K562 (cell line): ENCODE data around the gene WSCD2. TPM values are rescaled to one million over a fixed set of nuclear protein-coding genes. Genes with fewer than 3 reads are reported as not detected.

Source experiments
- ATAC-seq: fragments of 200-7000 bp; cut with Tn5 transposase; 3 replicates; pipeline ENCODE4 v1.9.1; 2020; ENCODE audit warnings: moderate library complexity
- BruUV-seq: library from RNA; stranded (reverse); fragments of 400-500 nt; replicated peaks from 2 replicates; lab custom pipeline; 2021; lab: Mats Ljungman, UMichigan
- CTCF ChIA-PET: fragments of 300-600 bp; formaldehyde crosslinking; extraction: SDS; loops from one replicate; lab custom pipeline; 2021; ENCODE audit warnings: low intra/inter-chr PET ratio; lab: Yijun Ruan, JAX
- POLR2A ChIA-PET: fragments of 300-600, 350-650 bp; sonication (Branson Sonifier 250); formaldehyde crosslinking; extraction: SDS; loops from one replicate; lab custom pipeline; 2021; ENCODE audit warnings: antibody characterized with exemption, inconsistent platforms; lab: Yijun Ruan, JAX
- DNase-seq, 4 experiments: peaks; one replicate each; pipeline versions ENCODE4 v3.0.0 to v3.0.0-alpha.2; 2011 to 2018; ENCODE audit warnings: low spot score in 3 of 4, mixed read lengths in 3 of 4; ENCODE audit errors: extremely low read depth in 1 of 4
- FAIRE-seq: peaks from 2 replicates; lab custom pipeline; 2011; peaks lifted over from hg19 to GRCh38; lab: Jason Lieb, UNC
- H2AFZ ChIP-seq: 2 replicates; pipeline ENCODE4 v1.6.0; 2011; ENCODE audit warnings: low read depth, low read length, control low read depth, inconsistent platforms
- H3K27ac ChIP-seq: fragments of 200-600 bp; 3 replicates; pipeline ENCODE4 v1.8.0; 2011; ENCODE audit warnings: low read depth, mild to moderate bottlenecking, control low read depth, inconsistent platforms, low read length, moderate library complexity, mixed read lengths; ENCODE audit errors: extremely low read depth
- H3K27me3 ChIP-seq, 2 experiments: fragments of 300-600 bp in 1 of 2; 2 replicates in 1 of 2; 3 replicates in 1 of 2; pipeline versions ENCODE4 v1.6.0 to v1.8.0; 2011; ENCODE audit warnings: inconsistent platforms in 2 of 2, low read length in 2 of 2, mild to moderate bottlenecking in 1 of 2, mixed read lengths in 1 of 2, moderate library complexity in 1 of 2; ENCODE audit not compliant: control insufficient read depth in 2 of 2, insufficient read depth in 2 of 2
- H3K36me3 ChIP-seq: fragments of 300-600 bp; 3 replicates; pipeline ENCODE4 v1.8.0; 2011; ENCODE audit warnings: mild to moderate bottlenecking, low read length, inconsistent platforms; ENCODE audit not compliant: control insufficient read depth, insufficient read depth
- H3K4me1 ChIP-seq, 2 experiments: fragments of 200-600 bp in 1 of 2; replicated peaks in 1 of 2; 2 replicates in 1 of 2; 3 replicates in 1 of 2; pipeline versions ENCODE4 v1.5.1 to v1.8.0; 2011; ENCODE audit warnings: inconsistent platforms in 2 of 2, low read length in 2 of 2, mild to moderate bottlenecking in 1 of 2, mixed read lengths in 1 of 2, moderate library complexity in 1 of 2; ENCODE audit not compliant: control insufficient read depth in 2 of 2, insufficient read depth in 2 of 2
- H3K4me2 ChIP-seq: 2 replicates; pipeline ENCODE4 v1.6.1; 2011; ENCODE audit warnings: low read length, control low read depth, inconsistent platforms, mixed read lengths; ENCODE audit not compliant: insufficient read depth
- H3K4me3 ChIP-seq: fragments of 200-600 bp; sonication (generic), shearing (Covaris generic); 2 replicates; pipeline ENCODE4 v1.5.1; 2016; ENCODE audit warnings: control low read depth, inconsistent platforms
- H3K79me2 ChIP-seq: fragments of 200-600 bp; 3 replicates; pipeline ENCODE4 v1.8.0; 2011; ENCODE audit warnings: low read length, inconsistent platforms; ENCODE audit not compliant: control insufficient read depth, insufficient read depth
- H3K9ac ChIP-seq, 2 experiments: 2 replicates each; pipeline versions ENCODE4 v1.6.0 to v1.6.1; 2011; ENCODE audit warnings: low read depth in 2 of 2, low read length in 2 of 2, control low read depth in 1 of 2, inconsistent platforms in 1 of 2, mild to moderate bottlenecking in 1 of 2, mixed read lengths in 1 of 2; ENCODE audit not compliant: insufficient read depth in 1 of 2
- H3K9me1 ChIP-seq: one replicate; pipeline ENCODE4 v1.6.0; 2011; ENCODE audit warnings: inconsistent platforms, mild to moderate bottlenecking, low read length, moderate library complexity; ENCODE audit not compliant: control insufficient read depth, insufficient read depth
- H3K9me3 ChIP-seq: replicated peaks from 2 replicates; pipeline ENCODE4 v1.5.1; 2011; ENCODE audit warnings: low read depth, low read length, inconsistent platforms; ENCODE audit not compliant: control insufficient read depth, insufficient read depth
- H4K20me1 ChIP-seq: replicated peaks from 2 replicates; pipeline ENCODE4 v1.6.1; 2011; ENCODE audit warnings: low read length, inconsistent platforms, mixed read lengths; ENCODE audit not compliant: control insufficient read depth, insufficient read depth
- BHLHE40 ChIP-seq: IDR thresholded peaks from 2 replicates; pipeline ENCODE4 v1.6.1; 2011; ENCODE audit warnings: low read length, improper control_type of control experiment
- HNRNPUL1 ChIP-seq: fragments of 200-400 bp; formaldehyde crosslinking; IDR thresholded peaks from 2 replicates; pipeline ENCODE4 v1.6.1; 2017; ENCODE audit warnings: low read length
- HSF4 ChIP-seq: fragments of 250-450 bp; sonication (Bioruptor Pico); IDR thresholded peaks from 2 replicates; pipeline ENCODE4 v2.1.2; 2022; ENCODE audit warnings: mild to moderate bottlenecking, moderate library complexity, borderline replicate concordance
- SREBF2 ChIP-seq: sonication (generic); formaldehyde crosslinking; IDR thresholded peaks from 2 replicates; pipeline ENCODE4 v1.4.0; 2020; ENCODE audit warnings: mild to moderate bottlenecking, missing genetic modification reagents
- ZEB2 ChIP-seq: fragments of 450-650 bp; IDR thresholded peaks from 2 replicates; pipeline ENCODE4 v1.6.1; 2016
- ZNF24 ChIP-seq: fragments of 450-650 bp; IDR thresholded peaks from 2 replicates; pipeline ENCODE4 v1.6.1; 2016
- ZNF324 ChIP-seq: fragments of 250-450 bp; sonication (Bioruptor Pico); IDR thresholded peaks from 2 replicates; pipeline ENCODE4 v1.4.0; 2020; ENCODE audit warnings: mild to moderate bottlenecking
- ZNF384 ChIP-seq: IDR thresholded peaks from 2 replicates; pipeline ENCODE4 v1.6.1; 2012; ENCODE audit warnings: low read depth, low read length, improper control_type of control experiment
- ZNF740 ChIP-seq, 3 experiments: fragments of 200-800 bp in 1 of 3; sonication (Bioruptor generic) in 1 of 3; sonication (generic) in 1 of 3; formaldehyde crosslinking in 1 of 3; IDR thresholded peaks; 2 replicates each; pipeline versions ENCODE4 v1.6.1 to v1.8.0; 2016 to 2022; ENCODE audit warnings: mild to moderate bottlenecking in 2 of 3, missing compliant biosample characterization in 2 of 3, missing genetic modification characterization in 2 of 3, missing genetic modification reagents in 1 of 3
- WGBS: fragments of 100-300 bp; shearing (Covaris generic); methylation state at CpG from one replicate; pipeline ENCODE4 v1.1.6; 2016; ENCODE audit warnings: low coverage, mixed read lengths; ENCODE audit not compliant: insufficient coverage; ENCODE audit errors: missing lambda C conversion rate; 5-methylcytosine and 5-hydroxymethylcytosine counted together
- in situ Hi-C: fragments of 300-500 bp; cut with MboI; formaldehyde crosslinking; loops from 4 replicates; pipeline ENCODE4 v1.15.0; 2018; ENCODE audit warnings: inconsistent platforms, mixed read lengths
- intact Hi-C: fragments of 100-400 bp; cut with micrococcal nuclease; formaldehyde crosslinking; loops from 2 replicates; pipeline ENCODE4 v1.14.2; 2022
- polyA plus RNA-seq, 8 experiments: library from polyadenylated mRNA; depleted of rRNA in 4 of 8; stranded (reverse) in 5 of 8; unstranded in 3 of 8; fragments of >200 nt; fragmentation: Nextera tagmentation in 2 of 8; fragmentation: Illumina TruSeq in 1 of 8; extraction: Ambion mirVana in 2 of 8; extraction: Trizol in 1 of 8; gene quantifications; 2 replicates each; pipeline versions ENCODE4 v1.2.1 to v1.2.3, GENCODE V29; 2011 to 2014; ENCODE audit warnings: inconsistent platforms in 1 of 8, missing spikeins in 1 of 8
- total RNA-seq, 7 experiments: library from RNA; depleted of rRNA in 6 of 7; stranded (reverse); fragments of >200 nt in 6 of 7; fragmentation: Illumina TruSeq in 2 of 7; extraction: Trizol in 2 of 7; gene quantifications; 2 replicates each; pipeline versions ENCODE4 v1.2.1 to v1.2.3, GENCODE V29; 2011 to 2021; ENCODE audit warnings: low replicate concordance in 1 of 7

The WSCD2 gene
- total and polyA plus RNA-seq, 9 of the 15 experiments (the other 6 are each of a cell fraction or from before 2014, with no cell fraction given) = 0.72 to 14.1 (median 4.0) TPM

GRCh38 chr12:108207791-108208730 lies 79.0 kb downstream of the WSCD2 start:
- H3K9ac ChIP-seq = no peak overlapping the region
- WGBS = 0% methylated on average over 3 of the region's 3 CpGs
- H3K4me3 ChIP-seq = no peak overlapping the region
- intact Hi-C loops (no loop called here), in situ Hi-C loops (no loop called here)
- FAIRE-seq (no peak), ATAC-seq (no peak), DNase-seq (no peak)
- no TSS peak for BruUV-seq
- no peak overlapping the region for H3K4me2 ChIP-seq
- no peak for TF ChIP-seq ZNF384
- no peak for TF ChIP-seq SREBF2
- no peak for TF ChIP-seq HSF4
- no peak for TF ChIP-seq ZEB2
- TF ChIP-seq ZNF324 (CRISPR knock-in tag) = no peak
- no peak for TF ChIP-seq ZNF740 (CRISPR knock-in tag; IDR thresholded peaks at IDR 0.05)
- TF ChIP-seq ZNF740 (tag; IDR thresholded peaks at IDR 0.05) = no peak
- no peak for TF ChIP-seq HNRNPUL1
- no peak for TF ChIP-seq BHLHE40
- no peak for TF ChIP-seq ZNF24
- H3K27ac ChIP-seq = no peak overlapping the region
- H3K27me3 ChIP-seq = peaks cover 0 to 14% of the 10 kb centered on the region in 2 experiments; a peak in 2 of 5 replicates
- no peaks in the 10 kb centered on the region for H3K9me3 ChIP-seq
- ChIA-PET CTCF (no interaction called here), POLR2A (interaction anchor here (1.2 kb wide), 1 partner anchor 23 kb away, joined by 4 read pairs; no protein-coding TSS in a partner anchor)
- H4K20me1 ChIP-seq = peaks cover 4% of the 10 kb centered on the region; the same call in 1 of the 2 replicates
- H2AFZ ChIP-seq = no peak overlapping the region
- no peaks in the 10 kb centered on the region for H3K36me3 ChIP-seq
- peaks cover 0 to 4% of the 10 kb centered on the region in 2 experiments; a peak in 1 of 5 replicates for H3K4me1 ChIP-seq
- no peaks in the 10 kb centered on the region for H3K79me2 ChIP-seq
- H3K9me1 ChIP-seq = no peaks in the 10 kb centered on the region
